Sigmoid colon (tissue), 4 donors: ENCODE measurements around the gene VAT1L.

Source experiments
- CTCF ChIP-seq, 4 experiments: fragments of 450-650 bp in 3 of 4; fragments of 200-600 bp in 1 of 4; IDR thresholded peaks; one replicate each; pipeline ENCODE4 v1.5.1; 2016 to 2019; ENCODE audit warnings: antibody characterized with exemption in 4 of 4, mild to moderate bottlenecking in 3 of 4, moderate library complexity in 2 of 4
- EP300 ChIP-seq, 4 donors: sonication (generic); formaldehyde crosslinking; IDR thresholded peaks; one replicate each; pipeline ENCODE4 v1.6.1; 2017; ENCODE audit warnings: antibody characterized with exemption in 4 of 4
- POLR2A ChIP-seq, 2 donors: fragments of 450-650 bp; IDR thresholded peaks; one replicate each; pipeline ENCODE4 v1.6.1; 2016; ENCODE audit warnings: antibody characterized with exemption in 2 of 2, mild to moderate bottlenecking in 2 of 2, moderate library complexity in 2 of 2
- POLR2AphosphoS5 ChIP-seq, 4 donors: sonication (generic); formaldehyde crosslinking; IDR thresholded peaks; one replicate each; pipeline ENCODE4 v1.6.1; 2017; ENCODE audit warnings: antibody characterized with exemption in 4 of 4

- no peak for TF ChIP-seq CTCF (IDR thresholded peaks at IDR 0.05)
- TF ChIP-seq POLR2A (IDR thresholded peaks at IDR 0.05) = no peak
- TF ChIP-seq POLR2AphosphoS5 (IDR thresholded peaks at IDR 0.05) = no peak
- TF ChIP-seq EP300 (IDR thresholded peaks at IDR 0.05) = no peak
Measured at GRCh38 chr16:77998350-77999023, 210.1 kb downstream of the VAT1L start.
